Smooth muscle cell (in vitro differentiated cells): ENCODE results near the gene BNC2. TPM values are rescaled to one million over a fixed set of nuclear protein-coding genes. Genes with fewer than 3 reads are reported as not detected.

Source experiments
- DNase-seq: peaks from one replicate; lab custom pipeline; 2025; ENCODE audit not compliant: unreplicated experiment; lab: John Stamatoyannopoulos, UW
- H2AFZ ChIP-seq: fragments of 200-600 bp; sonication (generic); 2 replicates; pipeline ENCODE4 v1.6.0; 2016; ENCODE audit warnings: antibody characterized with exemption, low read depth, mild to moderate bottlenecking
- H3F3A ChIP-seq: fragments of 200-600 bp; sonication (generic); 2 replicates; pipeline ENCODE4 v1.6.0; 2017; ENCODE audit warnings: antibody characterized with exemption, low read depth
- H3K27ac ChIP-seq: fragments of 200-600 bp; sonication (generic); 2 replicates; pipeline ENCODE4 v1.5.1; 2016; ENCODE audit warnings: low read depth, mild to moderate bottlenecking
- H3K27me3 ChIP-seq: fragments of 200-600 bp; sonication (generic); 2 replicates; pipeline ENCODE4 v1.6.1; 2016; ENCODE audit warnings: low read depth, mild to moderate bottlenecking
- H3K36me3 ChIP-seq: fragments of 200-600 bp; sonication (generic); 2 replicates; pipeline ENCODE4 v1.5.1; 2016; ENCODE audit warnings: low read depth
- H3K4me1 ChIP-seq: fragments of 200-600 bp; sonication (generic); 2 replicates; pipeline ENCODE4 v1.5.1; 2016; ENCODE audit warnings: low read depth
- H3K4me2 ChIP-seq: fragments of 200-600 bp; sonication (generic); 2 replicates; pipeline ENCODE4 v1.6.0; 2016; ENCODE audit warnings: mild to moderate bottlenecking
- H3K4me3 ChIP-seq: fragments of 200-600 bp; sonication (generic); 2 replicates; pipeline ENCODE4 v1.5.1; 2016; ENCODE audit warnings: mild to moderate bottlenecking
- H3K79me2 ChIP-seq: fragments of 200-600 bp; sonication (generic); 2 replicates; pipeline ENCODE4 v1.6.0; 2016; ENCODE audit warnings: low read depth, mild to moderate bottlenecking
- H3K9ac ChIP-seq: fragments of 200-600 bp; sonication (generic); 2 replicates; pipeline ENCODE4 v1.6.0; 2016; ENCODE audit warnings: low read depth
- H3K9me3 ChIP-seq: fragments of 200-600 bp; sonication (generic); replicated peaks from 2 replicates; pipeline ENCODE4 v1.5.1; 2016; ENCODE audit warnings: low read depth
- H4K20me1 ChIP-seq: fragments of 200-600 bp; sonication (generic); 2 replicates; pipeline ENCODE4 v1.6.0; 2016; ENCODE audit warnings: low read depth
- CTCF ChIP-seq: fragments of 200-600 bp; sonication (generic); IDR thresholded peaks from 2 replicates; pipeline ENCODE4 v1.5.1; 2017; ENCODE audit warnings: borderline replicate concordance, mild to moderate bottlenecking, antibody characterized with exemption; ENCODE audit not compliant: insufficient read depth, poor library complexity, severe bottlenecking
- WGBS: methylation state at CpG from one replicate; pipeline ENCODE4 v1.1.7; 2016; ENCODE audit warnings: low lambda C conversion rate; 5-methylcytosine and 5-hydroxymethylcytosine counted together
- polyA plus RNA-seq: library from polyadenylated mRNA; unstranded; fragments of >200 nt; fragmentation: Nextera tagmentation; extraction: Ambion mirVana; gene quantifications from 2 replicates; pipeline ENCODE4 v1.2.1, GENCODE V29; 2016
- total RNA-seq: library from RNA; depleted of rRNA; stranded (reverse); fragments of >200 nt; gene quantifications from 2 replicates; pipeline ENCODE4 v1.2.3, GENCODE V29; 2014

BNC2 gene
- total and polyA plus RNA-seq, 2 experiments from 2014 or later = 11.6 to 13.5 TPM

- Histone ChIP-seq H3K4me2 (no peak overlapping the region), H3K79me2 (no peaks in the 10 kb centered on the region), H3K27ac (no peak overlapping the region), H3K9me3 (no peaks in the 10 kb centered on the region), H3K4me1 (peaks cover 11% of the 10 kb centered on the region), H3K36me3 (no peaks in the 10 kb centered on the region), H2AFZ (no peak overlapping the region), H3K9ac (no peak overlapping the region), H3K4me3 (no peak overlapping the region), H4K20me1 (no peaks in the 10 kb centered on the region), H3F3A (no peaks in the 10 kb centered on the region), H3K27me3 (no peaks in the 10 kb centered on the region)
- no peak for DNase-seq
- WGBS = 100% methylated on average over 2 of the region's 2 CpGs
- no peak for TF ChIP-seq CTCF
Measured at GRCh38 chr9:16602494-16602893, 268.0 kb downstream of the BNC2 start.

- Histone ChIP-seq H3K9me3 (no peaks in the 10 kb centered on the region), H3F3A (no peaks in the 10 kb centered on the region)
Measured at GRCh38 chr9:16601991-16602390, 268.5 kb downstream of the BNC2 start.

GRCh38 chr9:16598316-16598715 is 272.2 kb downstream of the BNC2 start:
- no peak for DNase-seq
- no peak overlapping the region for H3K27ac ChIP-seq
- H3K36me3 ChIP-seq = no peaks in the 10 kb centered on the region
- no peaks in the 10 kb centered on the region for H3F3A ChIP-seq
- no peaks in the 10 kb centered on the region for H3K9me3 ChIP-seq
- H4K20me1 ChIP-seq = no peaks in the 10 kb centered on the region
- H2AFZ ChIP-seq = no peak overlapping the region
- no peak overlapping the region for H3K4me2 ChIP-seq
- no peak for TF ChIP-seq CTCF
- no peaks in the 10 kb centered on the region for H3K27me3 ChIP-seq
- no peaks in the 10 kb centered on the region for H3K79me2 ChIP-seq
- H3K9ac ChIP-seq = no peak overlapping the region
- peaks cover 11% of the 10 kb centered on the region for H3K4me1 ChIP-seq
- no peak overlapping the region for H3K4me3 ChIP-seq
- 49% methylated on average over 3 of the region's 3 CpGs for WGBS

More at GRCh38 chr9:16601991-16602390, 268.5 kb downstream of the BNC2 start:
- H3K4me1 ChIP-seq = peaks cover 11% of the 10 kb centered on the region
- TF ChIP-seq CTCF = no peak
- no peaks in the 10 kb centered on the region for H3K79me2 ChIP-seq
- no peaks in the 10 kb centered on the region for H3K27me3 ChIP-seq
- no peak overlapping the region for H3K4me2 ChIP-seq
- no peaks in the 10 kb centered on the region for H4K20me1 ChIP-seq
- H3K9ac ChIP-seq = no peak overlapping the region
- H3K36me3 ChIP-seq = no peaks in the 10 kb centered on the region
- no peak for DNase-seq
- H3K27ac ChIP-seq = no peak overlapping the region
- H2AFZ ChIP-seq = no peak overlapping the region
- H3K4me3 ChIP-seq = no peak overlapping the region

- Histone ChIP-seq H3K27ac (no peak overlapping the region), H3K9ac (no peak overlapping the region), H3K4me3 (no peak overlapping the region), H3K27me3 (no peaks in the 10 kb centered on the region), H2AFZ (no peak overlapping the region), H3F3A (no peaks in the 10 kb centered on the region), H4K20me1 (no peaks in the 10 kb centered on the region), H3K4me2 (no peak overlapping the region), H3K79me2 (no peaks in the 10 kb centered on the region), H3K9me3 (no peaks in the 10 kb centered on the region), H3K4me1 (peaks cover 9% of the 10 kb centered on the region), H3K36me3 (no peaks in the 10 kb centered on the region)
- DNase-seq = no peak
- 84% methylated on average over 1 of the region's 1 CpG for WGBS
- no peak for TF ChIP-seq CTCF
Measured at GRCh38 chr9:16597136-16597535, 273.3 kb downstream of the BNC2 start.
